Gastrocnemius medialis (tissue), 4 donors: Measurements from ENCODE around the gene ATP6V1E1.

ENCODE experiments used
- POLR2A ChIP-seq, 2 donors: fragments of 450-650 bp; IDR thresholded peaks; one replicate each; pipeline ENCODE4 v1.6.1; 2017; ENCODE audit warnings: antibody characterized with exemption in 2 of 2, mild to moderate bottlenecking in 2 of 2, moderate library complexity in 2 of 2
- TF ChIP-seq, protein P1 (sequence below), 5 experiments: fragments of 450-650 bp in 3 of 5; fragments of 200-600 bp in 2 of 5; sonication (generic) in 2 of 5; IDR thresholded peaks in 4 of 5; conservative IDR thresholded peaks in 1 of 5; 1 replicate in 4 of 5; 2 replicates in 1 of 5; pipeline ENCODE4 v1.5.1; 2016 to 2019; ENCODE audit warnings: antibody characterized with exemption in 5 of 5, mild to moderate bottlenecking in 3 of 5, moderate library complexity in 3 of 5

DNA sequence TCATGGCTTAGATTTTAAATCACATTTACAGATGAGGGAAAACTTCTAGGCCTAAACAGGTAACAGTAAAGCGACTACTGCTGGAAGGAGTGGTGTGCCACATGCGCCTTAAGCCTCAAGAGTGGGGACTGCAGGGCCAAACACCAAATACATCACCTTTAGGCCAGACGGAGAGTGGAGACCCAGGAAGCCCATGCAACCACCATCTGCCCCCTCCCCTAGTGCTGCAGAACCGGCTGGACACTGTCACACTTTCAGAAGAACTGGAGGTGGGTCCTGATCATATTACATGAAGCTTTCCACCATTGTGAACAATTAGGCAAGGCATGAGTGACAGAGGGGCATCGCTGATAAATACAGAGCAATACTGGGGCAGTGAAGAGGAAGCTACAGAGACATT lies 36.3 kb downstream of the ATP6V1E1 start:
- TF ChIP-seq, protein P1, sequence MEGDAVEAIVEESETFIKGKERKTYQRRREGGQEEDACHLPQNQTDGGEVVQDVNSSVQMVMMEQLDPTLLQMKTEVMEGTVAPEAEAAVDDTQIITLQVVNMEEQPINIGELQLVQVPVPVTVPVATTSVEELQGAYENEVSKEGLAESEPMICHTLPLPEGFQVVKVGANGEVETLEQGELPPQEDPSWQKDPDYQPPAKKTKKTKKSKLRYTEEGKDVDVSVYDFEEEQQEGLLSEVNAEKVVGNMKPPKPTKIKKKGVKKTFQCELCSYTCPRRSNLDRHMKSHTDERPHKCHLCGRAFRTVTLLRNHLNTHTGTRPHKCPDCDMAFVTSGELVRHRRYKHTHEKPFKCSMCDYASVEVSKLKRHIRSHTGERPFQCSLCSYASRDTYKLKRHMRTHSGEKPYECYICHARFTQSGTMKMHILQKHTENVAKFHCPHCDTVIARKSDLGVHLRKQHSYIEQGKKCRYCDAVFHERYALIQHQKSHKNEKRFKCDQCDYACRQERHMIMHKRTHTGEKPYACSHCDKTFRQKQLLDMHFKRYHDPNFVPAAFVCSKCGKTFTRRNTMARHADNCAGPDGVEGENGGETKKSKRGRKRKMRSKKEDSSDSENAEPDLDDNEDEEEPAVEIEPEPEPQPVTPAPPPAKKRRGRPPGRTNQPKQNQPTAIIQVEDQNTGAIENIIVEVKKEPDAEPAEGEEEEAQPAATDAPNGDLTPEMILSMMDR (IDR thresholded peaks at IDR 0.05 in 4 of 5, conservative IDR thresholded peaks at IDR 0.05 in 1 of 5): no peak
- no peak for TF ChIP-seq POLR2A (IDR thresholded peaks at IDR 0.05)
